Epidermal melanocyte (primary cell): ENCODE results near the gene ACAA1.
"Not testable (repeated sequence)": the region's sequence is repeated elsewhere in the genome, so short reads cannot be mapped to it uniquely, and the experiment has no call there.

ENCODE experiments used
- DNase-seq: peaks from one replicate; pipeline ENCODE4 v3.0.0; 2011; ENCODE audit warnings: low spot score; ENCODE audit not compliant: insufficient read length

ACAA1 gene

DNA sequence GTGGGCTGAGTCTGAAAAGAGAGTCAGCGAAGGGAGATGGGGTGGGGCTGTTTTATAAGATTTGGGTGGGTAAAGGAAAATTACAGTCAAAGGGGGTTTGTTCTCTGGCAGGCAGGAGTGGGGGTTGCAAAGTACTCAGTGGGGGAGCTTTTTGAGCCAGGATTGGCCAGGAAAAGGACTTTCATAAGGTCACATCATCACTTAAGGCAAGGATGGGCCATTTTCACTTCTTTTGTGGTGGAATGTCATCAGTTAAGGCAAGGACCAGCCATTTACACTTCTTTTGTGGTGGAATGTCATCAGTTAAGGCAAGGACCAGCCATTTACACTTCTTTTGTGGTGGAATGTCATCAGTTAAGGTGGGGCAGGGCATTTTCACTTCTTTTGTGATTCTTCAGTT is 53.7 kb downstream of the ACAA1 start:
- DNase-seq: not testable (repeated sequence)

DNA sequence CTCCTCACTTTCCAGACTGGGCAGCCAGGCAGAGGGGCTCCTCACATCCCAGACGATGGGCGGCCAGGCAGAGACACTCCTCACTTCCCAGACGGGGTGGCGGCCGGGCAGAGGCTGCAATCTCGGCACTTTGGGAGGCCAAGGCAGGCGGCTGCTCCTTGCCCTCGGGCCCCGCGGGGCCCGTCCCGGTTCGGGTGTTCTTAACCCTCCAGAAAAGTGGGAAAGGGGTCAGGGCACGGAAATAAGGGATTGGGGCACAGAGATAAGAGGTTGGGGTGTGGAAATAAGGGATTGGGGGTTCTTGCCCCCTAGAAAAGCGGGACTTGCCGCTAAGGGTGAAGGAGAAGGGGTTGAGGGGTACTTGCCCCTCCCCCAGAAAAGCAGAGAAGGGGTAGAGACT is 54.6 kb downstream of the ACAA1 start:
- DNase-seq: not testable (repeated sequence)

DNA sequence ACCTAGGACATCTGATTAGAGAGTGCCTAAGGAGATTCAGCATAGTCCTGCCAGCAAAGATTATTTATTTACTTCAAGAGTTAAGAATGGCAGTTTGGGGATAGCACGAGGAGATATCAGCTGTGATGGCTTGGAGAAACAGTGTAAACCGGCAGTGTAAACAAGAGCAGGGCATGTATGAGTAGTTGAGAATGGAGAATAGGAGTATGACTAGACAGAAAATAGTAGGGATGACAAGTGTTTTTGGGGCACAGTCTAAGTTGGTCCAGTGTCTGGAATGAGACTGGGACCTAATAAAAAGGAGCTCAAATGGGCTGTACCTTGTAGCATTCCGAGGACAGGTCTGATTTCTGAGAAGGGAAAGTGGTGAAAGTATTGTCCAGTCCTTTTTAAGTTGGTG is 59.9 kb downstream of the ACAA1 start:
- not testable (repeated sequence) for DNase-seq
